ENCODE data around the gene PRKCQ. TPM values are rescaled to one million over a fixed set of nuclear protein-coding genes. Genes with fewer than 3 reads are reported as not detected.
"Not testable (repeated sequence)": the region's sequence is repeated elsewhere in the genome, so short reads cannot be mapped to it uniquely, and the experiment has no call there.

The PRKCQ gene
- total RNA-seq, 2 donors from 2014 or later = 0.33 to 6.0 TPM

DNA sequence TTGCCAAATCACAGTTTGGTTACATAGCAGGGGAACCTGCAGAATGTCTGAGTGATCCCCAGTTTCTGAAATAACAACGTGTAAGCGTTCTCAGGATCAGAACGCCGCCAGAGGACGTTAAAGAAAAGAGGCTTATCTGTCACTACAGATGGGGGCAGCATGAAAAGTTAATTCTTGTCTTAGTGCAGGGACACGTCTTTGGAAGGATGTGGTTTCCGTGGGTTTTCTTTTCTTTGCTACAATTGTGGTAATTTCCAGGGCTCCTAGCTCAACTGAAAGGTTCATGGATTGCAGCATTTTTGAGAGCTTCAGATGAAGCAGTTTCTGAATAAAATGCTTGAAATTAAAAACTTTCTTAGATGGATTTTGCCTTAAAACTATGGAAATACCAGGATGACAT, 106.6 kb downstream of the PRKCQ start:
- Histone ChIP-seq H3K4me1 (no peaks in the 10 kb centered on the region), H3K27ac (no peak overlapping the region), H3K27me3 (no peaks in the 10 kb centered on the region), H3K36me3 (replicated peaks in 1 of 2; ENCODE audit: insufficient read depth in 1 of 2, low read depth in 2 of 2) (no peaks in the 10 kb centered on the region), H3K9me3 (no peaks in the 10 kb centered on the region), H3K4me3 (no peak overlapping the region)
- DNase-seq = no peak
- WGBS, 2 donors = 70 to 86% methylated on average over 7 of the region's 7 CpGs
- no peak for TF ChIP-seq POLR2A (IDR thresholded peaks at IDR 0.05)
- TF ChIP-seq, protein P1, sequence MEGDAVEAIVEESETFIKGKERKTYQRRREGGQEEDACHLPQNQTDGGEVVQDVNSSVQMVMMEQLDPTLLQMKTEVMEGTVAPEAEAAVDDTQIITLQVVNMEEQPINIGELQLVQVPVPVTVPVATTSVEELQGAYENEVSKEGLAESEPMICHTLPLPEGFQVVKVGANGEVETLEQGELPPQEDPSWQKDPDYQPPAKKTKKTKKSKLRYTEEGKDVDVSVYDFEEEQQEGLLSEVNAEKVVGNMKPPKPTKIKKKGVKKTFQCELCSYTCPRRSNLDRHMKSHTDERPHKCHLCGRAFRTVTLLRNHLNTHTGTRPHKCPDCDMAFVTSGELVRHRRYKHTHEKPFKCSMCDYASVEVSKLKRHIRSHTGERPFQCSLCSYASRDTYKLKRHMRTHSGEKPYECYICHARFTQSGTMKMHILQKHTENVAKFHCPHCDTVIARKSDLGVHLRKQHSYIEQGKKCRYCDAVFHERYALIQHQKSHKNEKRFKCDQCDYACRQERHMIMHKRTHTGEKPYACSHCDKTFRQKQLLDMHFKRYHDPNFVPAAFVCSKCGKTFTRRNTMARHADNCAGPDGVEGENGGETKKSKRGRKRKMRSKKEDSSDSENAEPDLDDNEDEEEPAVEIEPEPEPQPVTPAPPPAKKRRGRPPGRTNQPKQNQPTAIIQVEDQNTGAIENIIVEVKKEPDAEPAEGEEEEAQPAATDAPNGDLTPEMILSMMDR (IDR thresholded peaks at IDR 0.05) = no peak
- intact Hi-C loops (cut with DNase I) = no loop called here
- ATAC-seq = no peak

DNA sequence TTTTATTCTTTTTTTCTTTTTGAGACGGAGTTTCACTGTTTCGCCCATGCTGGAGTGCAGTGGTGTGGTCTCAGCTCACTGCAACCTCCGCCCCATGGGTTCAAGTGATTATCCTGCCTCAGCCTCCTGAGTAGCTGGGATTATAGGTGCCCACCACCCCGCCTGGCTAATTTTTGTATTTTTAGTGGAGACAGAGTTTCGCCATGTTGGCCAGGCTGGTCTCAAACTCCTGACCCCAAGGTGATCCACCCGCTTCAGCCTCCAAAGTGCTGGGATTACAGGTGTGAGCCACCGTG, 107.4 kb downstream of the PRKCQ start:
- H3K36me3 ChIP-seq (replicated peaks in 1 of 2; ENCODE audit: insufficient read depth in 1 of 2, low read depth in 2 of 2); H3K9me3 ChIP-seq; H3K27ac ChIP-seq; H3K27me3 ChIP-seq; H3K4me3 ChIP-seq; H3K4me1 ChIP-seq; intact Hi-C loops (cut with DNase I); DNase-seq; ATAC-seq: not testable (repeated sequence)
- 75 to 88% methylated on average over 7 of the region's 7 CpGs for WGBS, 2 donors

DNA sequence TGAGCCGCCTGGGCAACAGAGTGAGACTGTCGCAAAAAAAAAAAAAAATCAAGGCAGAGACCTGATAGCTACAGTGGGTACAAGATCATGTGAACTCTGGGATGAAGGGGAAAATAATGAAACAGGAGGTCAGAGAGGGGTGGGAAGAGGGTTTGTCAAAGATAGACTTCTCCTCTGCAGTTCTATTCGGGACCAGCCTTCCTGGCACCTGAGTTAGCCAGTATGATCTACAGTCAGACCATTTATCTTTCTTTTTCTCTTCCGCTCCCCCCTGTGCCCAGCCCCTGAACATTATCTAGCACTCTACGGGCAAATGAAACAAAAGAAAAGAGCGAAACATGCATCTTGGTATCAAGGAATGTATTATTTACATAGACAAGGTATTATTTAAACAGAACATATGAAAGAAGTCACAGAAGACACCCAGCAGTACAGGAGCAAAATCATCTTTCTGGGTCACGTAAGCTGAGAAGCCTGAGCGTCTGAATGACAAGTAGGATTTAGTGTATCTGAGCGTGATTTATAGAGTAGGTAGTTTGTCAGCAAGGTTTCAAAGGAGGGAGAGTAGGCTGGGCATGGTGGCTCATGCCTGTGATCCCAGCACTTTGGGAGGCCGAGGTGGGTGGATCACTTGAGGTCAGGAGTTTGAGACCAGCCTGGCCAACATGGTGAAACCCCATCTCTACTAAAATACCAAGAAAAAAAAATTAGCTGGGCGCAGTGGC, 109.0 kb downstream of the PRKCQ start:
- DNase-seq = no peak
- H3K27ac ChIP-seq = no peak overlapping the region
- H3K9me3 ChIP-seq = no peaks in the 10 kb centered on the region
- WGBS, 2 donors = 96 to 99% methylated on average over 11 of the region's 11 CpGs
- H3K4me3 ChIP-seq = no peak overlapping the region
- intact Hi-C loops (cut with DNase I) = no loop called here
- no peaks in the 10 kb centered on the region for H3K4me1 ChIP-seq
- ATAC-seq = no peak
- H3K36me3 ChIP-seq (replicated peaks in 1 of 2; ENCODE audit: insufficient read depth in 1 of 2, low read depth in 2 of 2) = no peaks in the 10 kb centered on the region
- TF ChIP-seq POLR2A (IDR thresholded peaks at IDR 0.05) = no peak
- TF ChIP-seq, protein P1 (IDR thresholded peaks at IDR 0.05) = no peak
- no peaks in the 10 kb centered on the region for H3K27me3 ChIP-seq

DNA sequence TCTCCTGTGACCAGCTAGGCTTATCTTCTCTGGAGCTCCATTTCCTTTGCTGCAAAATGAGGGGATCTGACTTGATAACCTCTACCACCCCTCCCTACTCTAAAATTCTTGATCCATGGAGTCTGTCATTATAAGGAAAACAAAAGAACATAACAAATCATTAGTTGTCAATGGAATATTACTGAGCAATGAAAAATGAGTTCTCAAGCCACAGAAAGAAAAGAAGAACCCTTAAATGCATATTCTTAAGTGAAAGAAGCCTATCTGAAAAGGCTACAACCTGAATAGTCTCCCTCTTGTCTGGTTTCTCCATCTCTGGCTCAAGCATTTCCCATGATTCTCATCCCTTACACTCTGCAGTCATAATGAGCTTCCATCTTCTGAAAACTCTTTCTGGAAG, 110.4 kb downstream of the PRKCQ start:
- Histone ChIP-seq H3K27ac (no peak overlapping the region), H3K4me3 (no peak overlapping the region), H3K36me3 (replicated peaks in 1 of 2; ENCODE audit: insufficient read depth in 1 of 2, low read depth in 2 of 2) (no peaks in the 10 kb centered on the region), H3K9me3 (no peaks in the 10 kb centered on the region), H3K4me1 (no peaks in the 10 kb centered on the region), H3K27me3 (no peaks in the 10 kb centered on the region)
- TF ChIP-seq, protein P1 (IDR thresholded peaks at IDR 0.05) = no peak
- no peak for TF ChIP-seq POLR2A (IDR thresholded peaks at IDR 0.05)
- DNase-seq = no peak
- intact Hi-C loops (cut with DNase I) = no loop called here
- ATAC-seq = no peak

DNA sequence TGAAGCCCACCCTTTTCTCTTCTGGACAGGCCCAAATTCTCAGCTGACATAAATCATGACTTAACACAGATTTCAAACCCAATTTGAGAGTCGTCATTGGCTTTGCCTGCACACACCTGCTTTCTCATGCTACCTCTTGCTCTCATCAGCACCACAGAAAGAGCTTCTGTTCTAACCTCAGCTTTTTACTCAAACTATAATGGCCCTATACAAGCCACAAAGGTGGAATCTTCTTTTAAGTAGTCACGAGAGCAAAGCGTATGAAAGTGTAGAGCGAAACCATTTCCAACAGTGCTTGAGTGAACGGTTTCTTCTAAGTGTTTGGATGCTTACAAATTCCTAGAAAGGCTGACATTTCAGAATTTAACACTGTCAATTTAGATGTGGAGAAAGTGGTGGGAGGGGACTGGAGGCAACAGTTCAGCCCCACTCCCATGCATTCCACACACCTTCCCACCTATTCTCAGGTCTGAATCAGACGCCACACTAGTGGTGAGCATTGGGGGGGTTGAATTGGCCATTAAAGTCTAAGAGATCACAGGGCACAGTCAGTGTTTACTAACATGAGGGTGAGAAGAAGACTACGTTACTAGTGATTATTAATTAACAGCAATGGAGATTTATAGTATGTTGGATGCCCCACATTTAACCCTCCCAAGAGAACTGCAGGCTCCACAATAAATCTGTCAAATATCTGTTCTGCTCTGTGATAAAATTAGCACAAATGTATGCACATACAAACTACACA, 114.0 kb downstream of the PRKCQ start:
- intact Hi-C loops (cut with DNase I) = no loop called here
- Histone ChIP-seq H3K27ac (no peak overlapping the region), H3K36me3 (replicated peaks in 1 of 2; ENCODE audit: insufficient read depth in 1 of 2, low read depth in 2 of 2) (no peaks in the 10 kb centered on the region), H3K4me1 (no peaks in the 10 kb centered on the region), H3K4me3 (no peak overlapping the region), H3K27me3 (no peaks in the 10 kb centered on the region), H3K9me3 (no peaks in the 10 kb centered on the region)
- no peak for TF ChIP-seq POLR2A (IDR thresholded peaks at IDR 0.05)
- TF ChIP-seq, protein P1 (IDR thresholded peaks at IDR 0.05) = no peak
- 86 to 95% methylated on average over 7 of the region's 7 CpGs for WGBS, 2 donors
- DNase-seq (no peak), ATAC-seq (no peak)

Data from body of pancreas (tissue), 4 donors.